Endothelial cell of umbilical vein (primary cell): ENCODE data around the gene JCHAIN. TPM values are rescaled to one million over a fixed set of nuclear protein-coding genes. Genes with fewer than 3 reads are reported as not detected.
A peak's percentile ranks its signal among the peaks of the same experiment; 100 is the strongest.

ENCODE experiments used
- BruUV-seq: library from RNA; stranded (reverse); fragments of 400-500 nt; replicated peaks from 2 replicates; lab custom pipeline; 2021; lab: Mats Ljungman, UMichigan
- CTCF ChIA-PET: fragments of 300-600, 350-600 bp; sonication (Branson Sonifier 250); formaldehyde crosslinking; loops from one replicate; lab custom pipeline; 2021; ENCODE audit warnings: antibody characterized with exemption, inconsistent platforms; lab: Charles Lee
- POLR2A ChIA-PET: fragments of 300-600, 350-600 bp; sonication (Branson Sonifier 250); formaldehyde crosslinking; loops from one replicate; lab custom pipeline; 2021; ENCODE audit warnings: antibody characterized with exemption, inconsistent platforms; lab: Charles Lee
- DNase-seq: peaks from one replicate; pipeline ENCODE4 v3.0.0-alpha.2; 2011; ENCODE audit warnings: low read depth, low spot score
- FAIRE-seq: peaks from 2 replicates; lab custom pipeline; 2011; peaks lifted over from hg19 to GRCh38; lab: Jason Lieb, UNC
- H2AFZ ChIP-seq: 2 replicates; pipeline ENCODE4 v1.6.0; 2012; ENCODE audit warnings: low read depth, low read length, control low read depth, inconsistent platforms
- H3K27ac ChIP-seq: 2 replicates; pipeline ENCODE4 v1.5.1; 2011; ENCODE audit warnings: low read depth, mild to moderate bottlenecking, control low read depth, low read length, moderate library complexity; ENCODE audit not compliant: insufficient read depth
- H3K27me3 ChIP-seq, 2 experiments: 2 replicates each; pipeline versions ENCODE4 v1.6.0 to v1.6.1; 2011; ENCODE audit warnings: low read length in 2 of 2, mixed read lengths in 1 of 2; ENCODE audit not compliant: control insufficient read depth in 2 of 2, insufficient read depth in 2 of 2
- H3K36me3 ChIP-seq, 2 experiments: 2 replicates in 1 of 2; 3 replicates in 1 of 2; pipeline ENCODE4 v1.5.1; 2011; ENCODE audit warnings: low read length in 2 of 2, mild to moderate bottlenecking in 1 of 2, moderate library complexity in 1 of 2; ENCODE audit not compliant: control insufficient read depth in 2 of 2, insufficient read depth in 2 of 2; ENCODE audit errors: extremely low read depth in 1 of 2
- H3K4me1 ChIP-seq: 3 replicates; pipeline ENCODE4 v1.5.1; 2011; ENCODE audit warnings: mild to moderate bottlenecking, low read length; ENCODE audit not compliant: control insufficient read depth, insufficient read depth; ENCODE audit errors: extremely low read depth
- H3K4me2 ChIP-seq: 2 replicates; pipeline ENCODE4 v1.6.1; 2011; ENCODE audit warnings: low read length, control low read depth, mixed read lengths; ENCODE audit not compliant: insufficient read depth
- H3K4me3 ChIP-seq, 3 experiments: fragments of 200-600 bp in 1 of 3; sonication (generic), shearing (Covaris generic) in 1 of 3; replicated peaks in 1 of 3; 2 replicates each; pipeline ENCODE4 v1.5.1; 2011 to 2016; ENCODE audit warnings: control low read depth in 3 of 3, low read length in 3 of 3, mild to moderate bottlenecking in 2 of 3, inconsistent platforms in 1 of 3, low read depth in 1 of 3, moderate library complexity in 1 of 3; ENCODE audit not compliant: insufficient read depth in 1 of 3
- H3K79me2 ChIP-seq: 2 replicates; pipeline ENCODE4 v1.6.0; 2012; ENCODE audit warnings: low read length, inconsistent platforms; ENCODE audit not compliant: control insufficient read depth, insufficient read depth
- H3K9ac ChIP-seq: replicated peaks from 2 replicates; pipeline ENCODE3; 2011; ENCODE audit warnings: low read length, control low read depth; ENCODE audit not compliant: insufficient read depth; ENCODE audit errors: extremely low read depth
- H3K9me1 ChIP-seq: replicated peaks from 3 replicates; pipeline ENCODE4 v1.6.0; 2011; ENCODE audit warnings: mild to moderate bottlenecking, low read length; ENCODE audit not compliant: control insufficient read depth, insufficient read depth; ENCODE audit errors: extremely low read depth
- H3K9me3 ChIP-seq: replicated peaks from 2 replicates; pipeline ENCODE4 v1.5.1; 2012; ENCODE audit warnings: low read length, inconsistent platforms; ENCODE audit not compliant: control insufficient read depth, insufficient read depth
- H4K20me1 ChIP-seq: replicated peaks from 2 replicates; pipeline ENCODE3; 2011; ENCODE audit warnings: mild to moderate bottlenecking, low read length; ENCODE audit not compliant: control insufficient read depth, insufficient read depth; ENCODE audit errors: extremely low read depth
- EZH2 ChIP-seq: IDR thresholded peaks from 2 replicates; pipeline ENCODE4 v1.6.1; 2012; ENCODE audit warnings: borderline replicate concordance, low read depth, mild to moderate bottlenecking, moderate library complexity, low read length, inconsistent platforms; ENCODE audit not compliant: severe bottlenecking
- JUN ChIP-seq: IDR thresholded peaks from 2 replicates; pipeline ENCODE4 v1.6.1; 2011; ENCODE audit warnings: borderline replicate concordance, low read depth; ENCODE audit not compliant: insufficient read length, insufficient read depth
- MYC ChIP-seq: IDR thresholded peaks from one replicate; pipeline ENCODE4 v1.6.1; 2011; ENCODE audit warnings: mild to moderate bottlenecking, low read depth, low read length
- POLR2A ChIP-seq: IDR thresholded peaks from 2 replicates; pipeline ENCODE4 v1.6.1; 2012; ENCODE audit warnings: low read depth, mild to moderate bottlenecking, control low read depth, low read length
- POLR2AphosphoS5 ChIP-seq: IDR thresholded peaks from 2 replicates; pipeline ENCODE4 v1.6.1; 2012; ENCODE audit warnings: low read depth, mild to moderate bottlenecking, control low read depth, low read length, moderate library complexity; ENCODE audit not compliant: insufficient read depth
- dilution Hi-C: fragments of 300-500 bp; cut with MboI; formaldehyde crosslinking; loops from one replicate; pipeline ENCODE4 v1.15.0; 2019; ENCODE audit warnings: low sequenced_read_pairs; ENCODE audit not compliant: extremely low pct_ligation_motif_present
- intact Hi-C: fragments of 100-400 bp; cut with micrococcal nuclease; formaldehyde crosslinking; loops from one replicate; pipeline ENCODE4 v1.10.0; 2022
- polyA plus RNA-seq, 4 experiments: library from polyadenylated mRNA; depleted of rRNA in 3 of 4; stranded (reverse) in 3 of 4; unstranded in 1 of 4; fragments of >200 nt; gene quantifications; 2 replicates each; pipeline versions ENCODE4 v1.2.1 to v1.2.3, GENCODE V29; 2011 to 2012; ENCODE audit warnings: missing spikeins in 1 of 4
- total RNA-seq: library from RNA; stranded (reverse); gene quantifications from 2 replicates; pipeline ENCODE4 v1.2.3, GENCODE V29; 2021
- TF ChIP-seq, protein P1 (sequence below), 2 donors: IDR thresholded peaks; 1 replicate in 1 of 2; 2 replicates in 1 of 2; pipeline ENCODE4 v1.5.1; 2011; ENCODE audit warnings: low read length in 2 of 2, mild to moderate bottlenecking in 2 of 2, moderate library complexity in 2 of 2, control low read depth in 1 of 2, inconsistent platforms in 1 of 2, low read depth in 1 of 2; ENCODE audit not compliant: insufficient read depth in 1 of 2; ENCODE audit errors: extremely low read depth in 1 of 2

Gene JCHAIN
- total and polyA plus RNA-seq, 2 donors (not counting 3 experiments of a cell fraction or from before 2014, with no cell fraction given): not detected

GRCh38 chr4:70637239-70637913 is 28.9 kb downstream of the JCHAIN start:
- FAIRE-seq: no peak
- dilution Hi-C loops: no loop called here
- Histone ChIP-seq H2AFZ (peak overlapping the region; percentile 13), H3K9ac (no peak overlapping the region), H3K4me3 (no peak overlapping the region), H3K79me2 (no peaks in the 10 kb centered on the region), H3K4me1 (peaks cover 16% of the 10 kb centered on the region), H4K20me1 (no peaks in the 10 kb centered on the region), H3K4me2 (peak overlapping the region; percentile 21), H3K27ac (no peak overlapping the region), H3K9me1 (no peaks in the 10 kb centered on the region), H3K9me3 (no peaks in the 10 kb centered on the region), H3K36me3 (no peaks in the 10 kb centered on the region), H3K27me3 (no peaks in the 10 kb centered on the region)
- CTCF ChIA-PET: interaction anchor here (0.9 kb wide), 1 partner anchor 31 kb away, joined by 3 read pairs; no protein-coding TSS in a partner anchor
- BruUV-seq: no TSS peak
- no peak for TF ChIP-seq POLR2A
- intact Hi-C loops: no loop called here
- DNase-seq: no peak
- POLR2A ChIA-PET: no interaction called here

- Histone ChIP-seq H3K9me1 (no peaks in the 10 kb centered on the region), H3K4me3 (no peak overlapping the region), H3K4me1 (peaks cover 32% of the 10 kb centered on the region), H3K27ac (no peak overlapping the region), H4K20me1 (no peaks in the 10 kb centered on the region), H3K9me3 (no peaks in the 10 kb centered on the region), H3K36me3 (no peaks in the 10 kb centered on the region), H3K4me2 (no peak overlapping the region), H3K9ac (no peak overlapping the region), H3K27me3 (no peaks in the 10 kb centered on the region), H3K79me2 (no peaks in the 10 kb centered on the region), H2AFZ (no peak overlapping the region)
- TF ChIP-seq, protein P1, sequence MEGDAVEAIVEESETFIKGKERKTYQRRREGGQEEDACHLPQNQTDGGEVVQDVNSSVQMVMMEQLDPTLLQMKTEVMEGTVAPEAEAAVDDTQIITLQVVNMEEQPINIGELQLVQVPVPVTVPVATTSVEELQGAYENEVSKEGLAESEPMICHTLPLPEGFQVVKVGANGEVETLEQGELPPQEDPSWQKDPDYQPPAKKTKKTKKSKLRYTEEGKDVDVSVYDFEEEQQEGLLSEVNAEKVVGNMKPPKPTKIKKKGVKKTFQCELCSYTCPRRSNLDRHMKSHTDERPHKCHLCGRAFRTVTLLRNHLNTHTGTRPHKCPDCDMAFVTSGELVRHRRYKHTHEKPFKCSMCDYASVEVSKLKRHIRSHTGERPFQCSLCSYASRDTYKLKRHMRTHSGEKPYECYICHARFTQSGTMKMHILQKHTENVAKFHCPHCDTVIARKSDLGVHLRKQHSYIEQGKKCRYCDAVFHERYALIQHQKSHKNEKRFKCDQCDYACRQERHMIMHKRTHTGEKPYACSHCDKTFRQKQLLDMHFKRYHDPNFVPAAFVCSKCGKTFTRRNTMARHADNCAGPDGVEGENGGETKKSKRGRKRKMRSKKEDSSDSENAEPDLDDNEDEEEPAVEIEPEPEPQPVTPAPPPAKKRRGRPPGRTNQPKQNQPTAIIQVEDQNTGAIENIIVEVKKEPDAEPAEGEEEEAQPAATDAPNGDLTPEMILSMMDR (IDR thresholded peaks at IDR 0.05; ENCODE audit: extremely low read depth in 1 of 2, insufficient read depth in 1 of 2, low read depth in 1 of 2, low read length in 2 of 2): no peak
- TF ChIP-seq POLR2AphosphoS5 (no peak), EZH2 (no peak), MYC (no peak), JUN (no peak)
- intact Hi-C loops: no loop called here
- DNase-seq (no peak), FAIRE-seq (no peak)
- ChIA-PET CTCF (no interaction called here), POLR2A (no interaction called here)
- no TSS peak for BruUV-seq
- dilution Hi-C loops: no loop called here
Measured at GRCh38 chr4:70634482-70634881, 31.8 kb downstream of the JCHAIN start.
